PFSK-1 (cell line): ENCODE measurements around the gene AGRN.

Source experiments
- FOXP2 ChIP-seq: optimal IDR thresholded peaks from 2 replicates; pipeline ENCODE3; 2011; ENCODE audit warnings: borderline replicate concordance, control low read depth, inconsistent platforms; ENCODE audit not compliant: insufficient read depth; ENCODE audit errors: extremely low read length, extremely low read depth
- POLR2AphosphoS5 ChIP-seq: IDR thresholded peaks from 2 replicates; pipeline ENCODE4 v1.6.1; 2012; ENCODE audit warnings: low read depth, mild to moderate bottlenecking, control low read depth, low read length, moderate library complexity
- SIN3A ChIP-seq: IDR thresholded peaks from 2 replicates; pipeline ENCODE4 v1.6.1; 2012; ENCODE audit warnings: mild to moderate bottlenecking, low read length, moderate library complexity, borderline replicate concordance; ENCODE audit not compliant: insufficient read depth
- TAF1 ChIP-seq: IDR thresholded peaks from 2 replicates; pipeline ENCODE4 v1.6.1; 2012; ENCODE audit warnings: low read length, control low read depth, borderline replicate concordance; ENCODE audit not compliant: insufficient read depth
- TF ChIP-seq, protein P1 (sequence below), 2 experiments: IDR thresholded peaks; 2 replicates each; pipeline versions ENCODE4 v1.6.1 to v1.8.0; 2011 to 2012; ENCODE audit warnings: low read depth in 2 of 2, low read length in 2 of 2, control low read depth in 1 of 2, inconsistent platforms in 1 of 2, mild to moderate bottlenecking in 1 of 2, moderate library complexity in 1 of 2; ENCODE audit not compliant: insufficient read depth in 1 of 2

Gene AGRN

DNA sequence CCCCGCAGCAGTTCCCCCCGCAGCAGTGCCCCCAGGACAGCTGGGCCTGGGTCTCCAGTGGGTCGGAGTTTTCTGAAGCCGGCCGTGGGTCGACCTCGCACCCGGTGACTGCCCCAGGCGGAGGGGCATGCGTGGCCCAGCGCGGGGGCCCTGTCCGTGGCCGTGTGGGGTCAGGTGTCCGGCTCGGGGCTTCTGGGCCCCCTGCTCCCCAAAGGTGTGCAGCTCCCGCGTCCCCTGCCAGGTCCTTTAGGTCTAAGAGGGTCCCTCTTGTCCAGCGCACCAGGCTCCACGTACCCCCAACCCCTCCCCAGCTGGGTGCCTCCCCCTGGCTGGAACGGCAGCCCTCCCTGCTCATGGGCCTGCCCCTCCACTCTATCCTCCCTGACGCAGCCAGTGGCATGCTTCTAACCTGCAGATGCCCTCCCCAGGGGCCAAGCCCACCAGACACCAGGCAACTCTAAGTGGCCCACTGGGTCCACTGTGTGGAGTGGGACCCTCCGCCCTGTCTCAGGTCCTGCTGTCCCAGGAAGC, 14.1 kb upstream of the AGRN start:
- no peak for TF ChIP-seq SIN3A
- TF ChIP-seq, protein P1, sequence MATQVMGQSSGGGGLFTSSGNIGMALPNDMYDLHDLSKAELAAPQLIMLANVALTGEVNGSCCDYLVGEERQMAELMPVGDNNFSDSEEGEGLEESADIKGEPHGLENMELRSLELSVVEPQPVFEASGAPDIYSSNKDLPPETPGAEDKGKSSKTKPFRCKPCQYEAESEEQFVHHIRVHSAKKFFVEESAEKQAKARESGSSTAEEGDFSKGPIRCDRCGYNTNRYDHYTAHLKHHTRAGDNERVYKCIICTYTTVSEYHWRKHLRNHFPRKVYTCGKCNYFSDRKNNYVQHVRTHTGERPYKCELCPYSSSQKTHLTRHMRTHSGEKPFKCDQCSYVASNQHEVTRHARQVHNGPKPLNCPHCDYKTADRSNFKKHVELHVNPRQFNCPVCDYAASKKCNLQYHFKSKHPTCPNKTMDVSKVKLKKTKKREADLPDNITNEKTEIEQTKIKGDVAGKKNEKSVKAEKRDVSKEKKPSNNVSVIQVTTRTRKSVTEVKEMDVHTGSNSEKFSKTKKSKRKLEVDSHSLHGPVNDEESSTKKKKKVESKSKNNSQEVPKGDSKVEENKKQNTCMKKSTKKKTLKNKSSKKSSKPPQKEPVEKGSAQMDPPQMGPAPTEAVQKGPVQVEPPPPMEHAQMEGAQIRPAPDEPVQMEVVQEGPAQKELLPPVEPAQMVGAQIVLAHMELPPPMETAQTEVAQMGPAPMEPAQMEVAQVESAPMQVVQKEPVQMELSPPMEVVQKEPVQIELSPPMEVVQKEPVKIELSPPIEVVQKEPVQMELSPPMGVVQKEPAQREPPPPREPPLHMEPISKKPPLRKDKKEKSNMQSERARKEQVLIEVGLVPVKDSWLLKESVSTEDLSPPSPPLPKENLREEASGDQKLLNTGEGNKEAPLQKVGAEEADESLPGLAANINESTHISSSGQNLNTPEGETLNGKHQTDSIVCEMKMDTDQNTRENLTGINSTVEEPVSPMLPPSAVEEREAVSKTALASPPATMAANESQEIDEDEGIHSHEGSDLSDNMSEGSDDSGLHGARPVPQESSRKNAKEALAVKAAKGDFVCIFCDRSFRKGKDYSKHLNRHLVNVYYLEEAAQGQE (IDR thresholded peaks at IDR 0.05; ENCODE audit: insufficient read depth in 1 of 2, low read depth in 2 of 2, low read length in 2 of 2): no peak
- TF ChIP-seq POLR2AphosphoS5: no peak
- TF ChIP-seq FOXP2: no peak
- no peak for TF ChIP-seq TAF1

DNA sequence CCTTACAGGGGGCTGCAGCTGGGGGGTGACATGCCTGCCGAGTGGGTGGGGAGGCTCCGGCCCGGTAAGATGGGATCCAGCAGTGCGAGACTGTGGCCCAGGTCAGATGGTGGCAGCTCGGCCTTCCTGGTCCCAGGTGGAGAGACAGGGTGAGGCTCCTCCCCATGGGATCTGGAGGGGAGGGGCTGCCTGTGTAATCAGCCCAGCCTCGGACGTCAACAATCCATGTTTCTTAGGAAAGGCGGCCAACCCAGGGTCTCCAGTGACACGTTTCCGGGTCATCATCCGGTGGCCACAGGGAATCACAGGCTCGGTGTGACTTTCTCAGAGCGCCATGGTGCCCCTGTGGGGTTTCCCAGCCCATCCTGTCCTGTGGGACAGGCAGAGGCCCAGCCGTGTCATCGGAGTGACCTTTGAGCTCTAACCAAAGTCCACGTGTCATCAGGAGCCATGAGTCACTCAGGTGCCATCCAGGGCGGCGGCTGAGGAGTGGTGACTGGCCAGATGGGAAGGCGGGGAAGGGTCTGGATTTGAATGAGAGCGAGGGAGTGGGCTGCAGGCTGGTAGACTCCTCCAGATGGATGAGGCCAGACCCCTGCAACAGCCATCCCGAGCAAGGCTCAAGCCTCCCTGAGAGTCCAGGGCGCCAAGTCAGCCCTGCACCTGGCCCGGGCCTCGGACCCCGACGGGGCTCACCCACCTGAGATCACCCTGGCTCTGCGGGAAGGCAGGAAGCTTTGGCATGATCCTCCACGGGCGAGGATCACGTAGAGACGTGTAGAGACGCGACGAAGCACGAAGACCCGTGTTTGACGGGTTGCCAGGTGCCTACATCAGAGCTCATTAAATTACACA, 13.4 kb upstream of the AGRN start:
- TF ChIP-seq, protein P1 (IDR thresholded peaks at IDR 0.05; ENCODE audit: insufficient read depth in 1 of 2, low read depth in 2 of 2, low read length in 2 of 2): no peak
- TF ChIP-seq TAF1 (no peak), SIN3A (no peak), FOXP2 (no peak), POLR2AphosphoS5 (no peak)

DNA sequence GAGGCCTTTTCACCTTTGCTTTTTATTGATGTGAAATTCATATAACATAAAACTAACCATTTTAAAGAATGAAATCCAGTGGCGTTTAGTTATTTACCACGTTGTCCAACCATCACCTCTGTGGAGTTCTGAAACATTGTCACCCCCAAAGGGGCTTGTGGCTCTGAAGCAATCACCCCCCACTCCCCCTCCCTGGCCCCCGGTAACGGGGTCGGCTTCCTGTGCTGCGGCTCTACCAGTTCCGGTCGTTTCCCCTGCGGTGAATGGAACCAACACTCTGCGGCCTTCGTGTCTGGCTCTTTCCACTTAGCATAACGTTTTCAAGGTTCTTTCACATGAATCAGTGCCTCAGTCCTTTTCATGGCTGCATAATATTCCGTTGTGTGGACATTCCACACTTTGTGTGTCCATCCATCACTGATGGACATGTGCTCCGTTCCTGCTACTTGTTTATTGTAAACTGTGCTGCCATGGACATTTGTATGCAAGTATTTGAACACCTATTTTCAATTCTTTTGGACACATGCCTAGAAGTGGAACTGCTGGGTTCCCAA, 8.4 kb upstream of the AGRN start:
- TF ChIP-seq, protein P1 (IDR thresholded peaks at IDR 0.05; ENCODE audit: insufficient read depth in 1 of 2, low read depth in 2 of 2, low read length in 2 of 2): no peak
- TF ChIP-seq TAF1 (no peak), POLR2AphosphoS5 (no peak), SIN3A (no peak), FOXP2 (no peak)

DNA sequence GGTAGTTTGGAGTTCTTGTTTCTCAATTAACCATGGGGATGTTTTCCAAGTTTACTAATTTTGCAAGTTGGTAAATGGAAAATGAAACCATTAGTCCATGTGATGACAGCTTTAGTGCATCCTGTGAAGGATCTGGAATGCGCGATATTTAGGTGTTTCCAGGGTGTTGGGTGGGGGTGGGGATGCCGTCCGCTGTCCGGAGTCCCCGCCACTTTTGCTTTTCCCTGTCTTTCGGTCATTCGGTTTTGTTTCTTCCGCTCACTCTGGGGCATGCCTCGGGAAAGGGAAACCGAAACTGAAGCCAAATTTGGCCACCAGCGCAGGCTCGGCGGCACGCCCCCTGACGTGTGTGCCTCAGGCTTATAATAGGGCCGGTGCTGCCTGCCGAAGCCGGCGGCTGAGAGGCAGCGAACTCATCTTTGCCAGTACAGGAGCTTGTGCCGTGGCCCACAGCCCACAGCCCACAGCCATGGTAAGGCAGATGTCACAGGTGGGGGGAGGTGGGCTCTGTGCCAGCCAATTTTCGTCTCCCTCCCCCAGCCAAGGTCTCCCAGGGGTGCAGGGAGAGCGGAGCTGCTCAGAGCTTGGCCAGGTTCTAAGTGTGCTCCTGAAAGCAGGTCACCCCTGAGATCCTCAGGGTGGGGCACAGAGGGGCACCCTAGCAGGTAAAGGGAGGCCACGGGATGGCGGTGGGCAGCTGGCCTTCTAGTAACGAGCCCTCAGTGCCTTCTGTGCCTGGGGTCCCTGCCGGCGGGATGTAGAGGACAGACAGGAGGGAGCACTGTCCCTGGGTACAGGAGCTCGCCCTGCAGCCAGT, 6.6 kb upstream of the AGRN start, which contains the start of gene ISG15:
TSS of gene ISG15 (plus strand) at position 393 of the 817 bp plus-strand sequence. CDS start at position 470, 77 bp downstream.
- TF ChIP-seq FOXP2 (no peak), TAF1 (0 out of 2 replicates have a peak, but pooled peaks have one; percentile 33), POLR2AphosphoS5 (peak; percentile 64; the same call in 1 of the 2 replicates), SIN3A (peak; percentile 89; the same call in 1 of the 2 replicates)
- TF ChIP-seq, protein P1 (IDR thresholded peaks at IDR 0.05; ENCODE audit: insufficient read depth in 1 of 2, low read depth in 2 of 2, low read length in 2 of 2): no peak
